K562 (cell line): ENCODE measurements around the gene MMD2. TPM values are rescaled to one million over a fixed set of nuclear protein-coding genes. Genes with fewer than 3 reads are reported as not detected.
"Not testable (repeated sequence)": the region's sequence is repeated elsewhere in the genome, so short reads cannot be mapped to it uniquely, and the experiment has no call there.

Experiments used
- ATAC-seq: fragments of 200-7000 bp; cut with Tn5 transposase; 3 replicates; pipeline ENCODE4 v1.9.1; 2020; ENCODE audit warnings: moderate library complexity
- BruUV-seq: library from RNA; stranded (reverse); fragments of 400-500 nt; replicated peaks from 2 replicates; lab custom pipeline; 2021; lab: Mats Ljungman, UMichigan
- CTCF ChIA-PET: fragments of 300-600 bp; formaldehyde crosslinking; extraction: SDS; loops from one replicate; lab custom pipeline; 2021; ENCODE audit warnings: low intra/inter-chr PET ratio; lab: Yijun Ruan, JAX
- POLR2A ChIA-PET: fragments of 300-600, 350-650 bp; sonication (Branson Sonifier 250); formaldehyde crosslinking; extraction: SDS; loops from one replicate; lab custom pipeline; 2021; ENCODE audit warnings: antibody characterized with exemption, inconsistent platforms; lab: Yijun Ruan, JAX
- DNase-seq, 4 experiments: peaks; one replicate each; pipeline versions ENCODE4 v3.0.0 to v3.0.0-alpha.2; 2011 to 2018; ENCODE audit warnings: low spot score in 3 of 4, mixed read lengths in 3 of 4; ENCODE audit errors: extremely low read depth in 1 of 4
- FAIRE-seq: peaks from 2 replicates; lab custom pipeline; 2011; peaks lifted over from hg19 to GRCh38; lab: Jason Lieb, UNC
- H2AFZ ChIP-seq: 2 replicates; pipeline ENCODE4 v1.6.0; 2011; ENCODE audit warnings: low read depth, low read length, control low read depth, inconsistent platforms
- H3K27ac ChIP-seq: fragments of 200-600 bp; 3 replicates; pipeline ENCODE4 v1.8.0; 2011; ENCODE audit warnings: low read depth, mild to moderate bottlenecking, control low read depth, inconsistent platforms, low read length, moderate library complexity, mixed read lengths; ENCODE audit errors: extremely low read depth
- H3K27me3 ChIP-seq, 2 experiments: fragments of 300-600 bp in 1 of 2; 2 replicates in 1 of 2; 3 replicates in 1 of 2; pipeline versions ENCODE4 v1.6.0 to v1.8.0; 2011; ENCODE audit warnings: inconsistent platforms in 2 of 2, low read length in 2 of 2, mild to moderate bottlenecking in 1 of 2, mixed read lengths in 1 of 2, moderate library complexity in 1 of 2; ENCODE audit not compliant: control insufficient read depth in 2 of 2, insufficient read depth in 2 of 2
- H3K36me3 ChIP-seq: fragments of 300-600 bp; 3 replicates; pipeline ENCODE4 v1.8.0; 2011; ENCODE audit warnings: mild to moderate bottlenecking, low read length, inconsistent platforms; ENCODE audit not compliant: control insufficient read depth, insufficient read depth
- H3K4me1 ChIP-seq, 2 experiments: fragments of 200-600 bp in 1 of 2; replicated peaks in 1 of 2; 2 replicates in 1 of 2; 3 replicates in 1 of 2; pipeline versions ENCODE4 v1.5.1 to v1.8.0; 2011; ENCODE audit warnings: inconsistent platforms in 2 of 2, low read length in 2 of 2, mild to moderate bottlenecking in 1 of 2, mixed read lengths in 1 of 2, moderate library complexity in 1 of 2; ENCODE audit not compliant: control insufficient read depth in 2 of 2, insufficient read depth in 2 of 2
- H3K4me2 ChIP-seq: 2 replicates; pipeline ENCODE4 v1.6.1; 2011; ENCODE audit warnings: low read length, control low read depth, inconsistent platforms, mixed read lengths; ENCODE audit not compliant: insufficient read depth
- H3K4me3 ChIP-seq: fragments of 200-600 bp; sonication (generic), shearing (Covaris generic); 2 replicates; pipeline ENCODE4 v1.5.1; 2016; ENCODE audit warnings: control low read depth, inconsistent platforms
- H3K79me2 ChIP-seq: fragments of 200-600 bp; 3 replicates; pipeline ENCODE4 v1.8.0; 2011; ENCODE audit warnings: low read length, inconsistent platforms; ENCODE audit not compliant: control insufficient read depth, insufficient read depth
- H3K9ac ChIP-seq, 2 experiments: 2 replicates each; pipeline versions ENCODE4 v1.6.0 to v1.6.1; 2011; ENCODE audit warnings: low read depth in 2 of 2, low read length in 2 of 2, control low read depth in 1 of 2, inconsistent platforms in 1 of 2, mild to moderate bottlenecking in 1 of 2, mixed read lengths in 1 of 2; ENCODE audit not compliant: insufficient read depth in 1 of 2
- H3K9me1 ChIP-seq: one replicate; pipeline ENCODE4 v1.6.0; 2011; ENCODE audit warnings: inconsistent platforms, mild to moderate bottlenecking, low read length, moderate library complexity; ENCODE audit not compliant: control insufficient read depth, insufficient read depth
- H3K9me3 ChIP-seq: replicated peaks from 2 replicates; pipeline ENCODE4 v1.5.1; 2011; ENCODE audit warnings: low read depth, low read length, inconsistent platforms; ENCODE audit not compliant: control insufficient read depth, insufficient read depth
- H4K20me1 ChIP-seq: replicated peaks from 2 replicates; pipeline ENCODE4 v1.6.1; 2011; ENCODE audit warnings: low read length, inconsistent platforms, mixed read lengths; ENCODE audit not compliant: control insufficient read depth, insufficient read depth
- BCOR ChIP-seq: fragments of 450-650 bp; IDR thresholded peaks from 2 replicates; pipeline ENCODE4 v1.6.1; 2016
- DACH1 ChIP-seq: fragments of 450-650 bp; IDR thresholded peaks from 2 replicates; pipeline ENCODE4 v1.6.1; 2018; ENCODE audit not compliant: partially characterized antibody
- GATAD2B ChIP-seq: fragments of 450-650 bp; IDR thresholded peaks from 2 replicates; pipeline ENCODE4 v1.6.1; 2017; ENCODE audit warnings: mild to moderate bottlenecking, borderline replicate concordance
- HDAC1 ChIP-seq, 2 experiments: fragments of 450-650 bp; IDR thresholded peaks; 2 replicates each; pipeline ENCODE4 v1.6.1; 2016 to 2017; ENCODE audit warnings: inconsistent platforms in 1 of 2, mild to moderate bottlenecking in 1 of 2, moderate library complexity in 1 of 2
- MTA1 ChIP-seq: fragments of 450-650 bp; IDR thresholded peaks from 2 replicates; pipeline ENCODE4 v1.6.1; 2017; ENCODE audit warnings: borderline replicate concordance
- ZEB2 ChIP-seq: fragments of 450-650 bp; IDR thresholded peaks from 2 replicates; pipeline ENCODE4 v1.6.1; 2016
- WGBS: fragments of 100-300 bp; shearing (Covaris generic); methylation state at CpG from one replicate; pipeline ENCODE4 v1.1.6; 2016; ENCODE audit warnings: low coverage, mixed read lengths; ENCODE audit not compliant: insufficient coverage; ENCODE audit errors: missing lambda C conversion rate; 5-methylcytosine and 5-hydroxymethylcytosine counted together
- in situ Hi-C: fragments of 300-500 bp; cut with MboI; formaldehyde crosslinking; loops from 4 replicates; pipeline ENCODE4 v1.15.0; 2018; ENCODE audit warnings: inconsistent platforms, mixed read lengths
- intact Hi-C: fragments of 100-400 bp; cut with micrococcal nuclease; formaldehyde crosslinking; loops from 2 replicates; pipeline ENCODE4 v1.14.2; 2022
- polyA plus RNA-seq, 8 experiments: library from polyadenylated mRNA; depleted of rRNA in 4 of 8; stranded (reverse) in 5 of 8; unstranded in 3 of 8; fragments of >200 nt; fragmentation: Nextera tagmentation in 2 of 8; fragmentation: Illumina TruSeq in 1 of 8; extraction: Ambion mirVana in 2 of 8; extraction: Trizol in 1 of 8; gene quantifications; 2 replicates each; pipeline versions ENCODE4 v1.2.1 to v1.2.3, GENCODE V29; 2011 to 2014; ENCODE audit warnings: inconsistent platforms in 1 of 8, missing spikeins in 1 of 8
- total RNA-seq, 7 experiments: library from RNA; depleted of rRNA in 6 of 7; stranded (reverse); fragments of >200 nt in 6 of 7; fragmentation: Illumina TruSeq in 2 of 7; extraction: Trizol in 2 of 7; gene quantifications; 2 replicates each; pipeline versions ENCODE4 v1.2.1 to v1.2.3, GENCODE V29; 2011 to 2021; ENCODE audit warnings: low replicate concordance in 1 of 7
- TF ChIP-seq, protein P1 (sequence below): fragments of 450-650 bp; IDR thresholded peaks from 2 replicates; pipeline ENCODE4 v1.6.1; 2016; ENCODE audit warnings: antibody characterized with exemption

Gene MMD2
- total and polyA plus RNA-seq, 9 of the 15 experiments (the other 6 are each of a cell fraction or from before 2014, with no cell fraction given) = not detected

DNA sequence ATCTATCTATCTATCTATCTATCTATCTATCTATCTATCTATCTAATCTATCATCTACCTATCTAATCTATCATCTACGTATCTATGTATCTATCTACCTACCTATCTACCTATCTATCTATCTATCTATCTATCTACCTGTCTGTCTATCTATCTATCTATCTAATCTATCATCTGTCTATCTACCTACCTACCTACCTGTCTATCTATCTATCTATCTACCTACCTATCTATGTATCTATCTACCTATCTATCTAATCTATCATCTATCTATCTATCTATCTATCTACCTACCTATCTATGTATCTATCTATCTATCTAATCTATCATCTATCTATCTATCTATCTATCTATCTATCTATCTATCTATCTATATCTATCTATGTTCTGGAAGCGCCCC is 67.5 kb downstream of the MMD2 start:
- BruUV-seq, FAIRE-seq, H2AFZ ChIP-seq, in situ Hi-C loops, POLR2A ChIA-PET, DNase-seq, H3K4me3 ChIP-seq, H3K27ac ChIP-seq, H3K36me3 ChIP-seq, intact Hi-C loops, ATAC-seq, H3K79me2 ChIP-seq, H3K9me3 ChIP-seq, H4K20me1 ChIP-seq, H3K4me1 ChIP-seq, H3K9ac ChIP-seq, H3K9me1 ChIP-seq, CTCF ChIA-PET, H3K4me2 ChIP-seq: not testable (repeated sequence)
- TF ChIP-seq ZEB2 (peak; percentile 85), BCOR (peak; percentile 36; the same call in 1 of the 2 replicates), DACH1 (peak; percentile 96), GATAD2B (peak; percentile 74; the same call in 1 of the 2 replicates), HDAC1 (IDR thresholded peaks at IDR 0.05) (0 out of 4 replicates have a peak, but pooled peaks of 1 of the 2 experiments have one; percentile 12), MTA1 (peak; percentile 83; the same call in 1 of the 2 replicates)
- TF ChIP-seq, protein P1, sequence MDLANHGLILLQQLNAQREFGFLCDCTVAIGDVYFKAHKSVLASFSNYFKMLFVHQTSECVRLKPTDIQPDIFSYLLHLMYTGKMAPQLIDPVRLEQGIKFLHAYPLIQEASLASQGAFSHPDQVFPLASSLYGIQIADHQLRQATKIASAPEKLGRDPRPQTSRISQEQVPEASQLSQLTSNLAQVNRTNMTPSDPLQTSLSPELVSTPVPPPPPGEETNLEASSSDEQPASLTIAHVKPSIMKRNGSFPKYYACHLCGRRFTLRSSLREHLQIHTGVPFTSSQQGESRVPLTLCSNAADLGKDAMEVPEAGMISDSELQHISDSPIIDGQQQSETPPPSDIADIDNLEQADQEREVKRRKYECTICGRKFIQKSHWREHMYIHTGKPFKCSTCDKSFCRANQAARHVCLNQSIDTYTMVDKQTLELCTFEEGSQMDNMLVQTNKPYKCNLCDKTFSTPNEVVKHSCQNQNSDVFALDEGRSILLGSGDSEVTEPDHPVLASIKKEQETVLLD = peak; percentile 89
- H3K27me3 ChIP-seq = peaks cover 2 to 21% of the 10 kb centered on the region in 2 experiments; a peak in 4 of 5 replicates
- WGBS = 30% methylated on average over 2 of the region's 2 CpGs
